Activated T-helper 9 cell treated with anti-CD3 and anti-CD28 coated beads, Interleukin-2, amount 50 U/mL, for 16 hours (primary cell): ENCODE results near the gene BPIFB1.

Experiments used
- DNase-seq: peaks from one replicate; pipeline ENCODE4 v3.0.0-alpha.2; 2020; ENCODE audit warnings: low read depth

Gene BPIFB1

GRCh38 chr20:33328157-33329137 is 45.4 kb downstream of the BPIFB1 start:
- DNase-seq, result no peak

- no peak for DNase-seq
These were observed 50.0 kb downstream of the BPIFB1 start for GRCh38 chr20:33332905-33333456.

- no peak for DNase-seq
These were observed 50.6 kb downstream of the BPIFB1 start for GRCh38 chr20:33333616-33334015.

- DNase-seq, result no peak
These were observed 51.1 kb downstream of the BPIFB1 start for GRCh38 chr20:33334111-33334510.

GRCh38 chr20:33336375-33336774 is 53.4 kb downstream of the BPIFB1 start:
- no peak for DNase-seq

GRCh38 chr20:33337119-33337518 is 54.1 kb downstream of the BPIFB1 start:
- no peak for DNase-seq

- DNase-seq, result no peak
These were observed 54.6 kb downstream of the BPIFB1 start for GRCh38 chr20:33337531-33338165.

- DNase-seq, result no peak
These were observed 55.6 kb downstream of the BPIFB1 start for GRCh38 chr20:33338467-33339258.

- no peak for DNase-seq
These were observed 56.6 kb downstream of the BPIFB1 start for GRCh38 chr20:33339515-33340058.

- no peak for DNase-seq
These were observed 60.5 kb downstream of the BPIFB1 start for GRCh38 chr20:33343521-33343920.

GRCh38 chr20:33345342-33345741 is 62.3 kb downstream of the BPIFB1 start:
- DNase-seq, result no peak

GRCh38 chr20:33348136-33348937 is 65.3 kb downstream of the BPIFB1 start:
- DNase-seq, result no peak

GRCh38 chr20:33349493-33349892 is 66.5 kb downstream of the BPIFB1 start:
- no peak for DNase-seq

GRCh38 chr20:33351696-33352095 is 68.7 kb downstream of the BPIFB1 start:
- DNase-seq, result no peak

GRCh38 chr20:33352258-33353012 is 69.4 kb downstream of the BPIFB1 start:
- DNase-seq, result no peak

GRCh38 chr20:33353013-33353402 is 70.0 kb downstream of the BPIFB1 start:
- DNase-seq, result no peak
